Measurements from ENCODE around the gene RASSF10. TPM values are rescaled to one million over a fixed set of nuclear protein-coding genes. Genes with fewer than 3 reads are reported as not detected.

RASSF10 gene
- total RNA-seq (not detected), polyA plus RNA-seq (not detected), total RNA-seq (0 to 0.09 (median 0) reads per million in 6 experiments)

GRCh38 chr11:13008625-13009475 lies at the start of gene RASSF10:
TSS of gene RASSF10 (plus strand) at chr11:13009316. CDS start at chr11:13009577, 261 bp downstream.
- H3K27ac Mint-ChIP-seq = no peak within 1 kb of the TSS
- peak within 1 kb of the TSS in 3 of 10 donors; percentile 14 to 50 (median 36) for H3K4me3 Mint-ChIP-seq
- peaks cover 36 to 79% (median 55%) of the 10 kb centered on the region in 5 donors for H3K27me3 Mint-ChIP-seq
- no peak for ATAC-seq
- DNase-seq = no peak
- H3K36me3 Mint-ChIP-seq = no peaks in the 10 kb centered on the region
- peaks cover 0 to 4% (median 2%) of the 10 kb centered on the region in 4 donors for H3K4me1 Mint-ChIP-seq
- POLR2A ChIA-PET = no interaction called here
- H3K9me3 Mint-ChIP-seq = no peaks in the 10 kb centered on the region

DNA sequence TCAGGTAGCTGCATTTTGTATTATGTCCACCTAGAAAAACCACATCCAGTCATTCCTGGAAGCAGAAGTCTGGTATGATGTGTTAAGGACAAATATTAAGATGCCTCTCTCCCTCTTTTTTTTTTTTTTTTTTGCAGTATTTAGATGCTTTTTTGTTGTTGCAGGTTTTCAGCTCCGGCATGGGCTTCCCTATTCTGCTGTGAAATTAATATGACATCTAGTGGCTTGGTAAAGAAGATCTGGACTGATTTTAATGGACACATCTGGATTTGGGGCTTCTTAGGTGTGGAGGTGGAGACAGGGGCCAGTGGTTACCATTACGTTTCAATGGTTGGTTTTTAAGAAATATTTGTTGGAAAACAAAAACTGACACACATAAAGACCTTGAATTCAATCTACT lies 47.5 kb upstream of the RASSF10 start:
- H3K4me1 Mint-ChIP-seq = no peaks in the 10 kb centered on the region

GRCh38 chr11:12962306-12962705 lies 46.8 kb upstream of the RASSF10 start:
- Mint-ChIP-seq H3K9me3 (no peaks in the 10 kb centered on the region), H3K27ac (peak overlapping the region in 1 of 10 donors; percentile 68), H3K4me1 (no peaks in the 10 kb centered on the region), H3K4me3 (no peak overlapping the region), H3K36me3 (peaks cover 0 to 1% (median 0%) of the 10 kb centered on the region in 3 donors), H3K27me3 (peaks cover 13 to 49% (median 18%) of the 10 kb centered on the region in 5 donors)
- POLR2A ChIA-PET = no interaction called here
- DNase-seq (no peak), ATAC-seq (no peak)

More for the DNA sequence above, 47.5 kb upstream of the RASSF10 start:
- H3K9me3 Mint-ChIP-seq = no peaks in the 10 kb centered on the region
- ATAC-seq (no peak), DNase-seq (no peak)
- H3K27ac Mint-ChIP-seq = no peak overlapping the region
- no peak overlapping the region for H3K4me3 Mint-ChIP-seq
- peaks cover 13 to 49% (median 17%) of the 10 kb centered on the region in 5 donors for H3K27me3 Mint-ChIP-seq
- peaks cover 0 to 1% (median 0%) of the 10 kb centered on the region in 3 donors for H3K36me3 Mint-ChIP-seq
- POLR2A ChIA-PET = no interaction called here

GRCh38 chr11:12963051-12963450 lies 46.1 kb upstream of the RASSF10 start:
- peaks cover 13 to 49% (median 18%) of the 10 kb centered on the region in 5 donors for H3K27me3 Mint-ChIP-seq
- ATAC-seq = no peak
- H3K27ac Mint-ChIP-seq = no peak overlapping the region
- POLR2A ChIA-PET = no interaction called here
- H3K9me3 Mint-ChIP-seq = no peaks in the 10 kb centered on the region
- H3K36me3 Mint-ChIP-seq = peaks cover 0 to 1% (median 0%) of the 10 kb centered on the region in 3 donors
- no peaks in the 10 kb centered on the region for H3K4me1 Mint-ChIP-seq
- no peak for DNase-seq
- no peak overlapping the region for H3K4me3 Mint-ChIP-seq

GRCh38 chr11:12963792-12964536 lies 45.2 kb upstream of the RASSF10 start:
- DNase-seq (peak; percentile 21 to 71 (median 46)), ATAC-seq (peak; percentile 64 to 72)
- no peaks in the 10 kb centered on the region for H3K9me3 Mint-ChIP-seq
- no peaks in the 10 kb centered on the region for H3K4me1 Mint-ChIP-seq
- H3K27ac Mint-ChIP-seq = no peak overlapping the region
- H3K36me3 Mint-ChIP-seq = peaks cover 0 to 1% (median 0%) of the 10 kb centered on the region in 3 donors
- POLR2A ChIA-PET = no interaction called here
- H3K4me3 Mint-ChIP-seq = no peak overlapping the region
- peaks cover 15 to 49% (median 18%) of the 10 kb centered on the region in 5 donors for H3K27me3 Mint-ChIP-seq

- Mint-ChIP-seq H3K36me3 (peaks cover 0 to 1% (median 0%) of the 10 kb centered on the region in 3 donors), H3K27me3 (peaks cover 15 to 49% (median 18%) of the 10 kb centered on the region in 5 donors), H3K4me1 (no peaks in the 10 kb centered on the region), H3K9me3 (no peaks in the 10 kb centered on the region), H3K27ac (no peak overlapping the region), H3K4me3 (no peak overlapping the region)
- ATAC-seq (no peak), DNase-seq (no peak)
- POLR2A ChIA-PET = no interaction called here
These were observed 44.5 kb upstream of the RASSF10 start for GRCh38 chr11:12964650-12965049.

DNA sequence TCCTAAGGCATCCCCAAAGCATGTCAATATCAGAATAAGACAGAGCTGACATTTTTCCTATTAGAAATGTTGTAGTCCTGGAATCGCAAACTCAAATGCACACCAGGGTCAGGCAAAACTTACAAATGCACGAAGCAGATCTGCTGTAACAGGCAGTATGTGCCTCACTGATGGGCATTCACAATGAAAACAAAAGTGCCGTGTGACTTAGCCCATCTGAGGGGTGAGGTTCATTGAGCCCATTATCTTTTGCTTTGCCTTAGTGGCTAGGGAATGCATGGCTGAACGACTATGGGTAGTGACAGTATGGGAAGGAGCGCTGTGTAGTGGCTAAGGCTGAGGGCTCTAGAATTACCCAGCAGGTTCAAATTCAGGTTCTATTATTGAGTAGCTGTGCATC lies 43.1 kb upstream of the RASSF10 start:
- Mint-ChIP-seq H3K9me3 (peaks cover 0 to 3% (median 0%) of the 10 kb centered on the region in 9 donors), H3K27me3 (peaks cover 15 to 47% (median 21%) of the 10 kb centered on the region in 5 donors), H3K36me3 (peaks cover 0 to 1% (median 0%) of the 10 kb centered on the region in 3 donors), H3K4me1 (no peaks in the 10 kb centered on the region), H3K4me3 (no peak overlapping the region), H3K27ac (no peak overlapping the region)
- POLR2A ChIA-PET = no interaction called here
- DNase-seq = no peak
- ATAC-seq = no peak

DNA sequence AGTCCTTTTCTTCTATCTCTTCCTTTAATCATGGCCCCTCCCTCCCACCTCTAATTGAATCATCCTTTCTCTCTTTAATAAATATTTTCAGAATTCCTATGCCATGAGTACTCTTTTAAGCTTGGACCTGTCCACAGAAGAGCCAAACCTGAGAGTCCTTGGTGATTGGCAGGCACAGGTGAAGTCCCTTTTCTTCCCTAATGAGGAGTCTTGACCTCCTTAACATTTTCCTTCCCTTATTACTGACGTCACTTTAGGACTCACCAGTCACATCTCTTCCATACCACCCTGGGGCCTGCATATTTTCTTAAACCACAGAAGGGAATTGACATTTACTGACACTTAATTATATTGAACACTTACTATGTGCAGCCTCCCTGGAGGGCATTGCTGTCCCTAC lies 41.0 kb upstream of the RASSF10 start:
- Mint-ChIP-seq H3K36me3 (no peaks in the 10 kb centered on the region), H3K4me1 (no peaks in the 10 kb centered on the region), H3K4me3 (no peak overlapping the region), H3K27me3 (peaks cover 7 to 43% (median 14%) of the 10 kb centered on the region in 5 donors), H3K27ac (no peak overlapping the region), H3K9me3 (peaks cover 0 to 3% (median 0%) of the 10 kb centered on the region in 9 donors)
- POLR2A ChIA-PET = no interaction called here
- DNase-seq (no peak), ATAC-seq (no peak)

DNA sequence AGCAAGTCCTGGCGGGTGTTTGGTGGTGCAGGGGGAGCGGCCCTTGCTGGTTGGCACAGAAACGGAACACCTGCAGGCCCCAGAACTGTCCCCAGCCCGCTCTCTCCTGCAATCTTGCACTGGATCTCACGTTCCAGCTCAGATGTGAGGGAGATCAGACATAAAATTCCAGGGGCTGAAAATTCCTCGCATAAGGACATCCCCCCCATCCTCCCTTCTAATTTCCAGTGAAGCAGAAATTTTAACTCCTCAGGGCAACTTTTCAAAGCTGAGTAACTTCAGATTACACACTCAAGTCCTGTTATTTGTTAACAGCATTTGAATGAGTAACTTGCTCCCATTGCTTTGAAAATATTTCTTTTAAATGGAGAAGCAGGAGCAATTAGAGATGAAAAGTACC lies 40.3 kb upstream of the RASSF10 start:
- Mint-ChIP-seq H3K27ac (no peak overlapping the region), H3K27me3 (peaks cover 5 to 35% (median 12%) of the 10 kb centered on the region in 5 donors), H3K9me3 (peaks cover 0 to 3% (median 0%) of the 10 kb centered on the region in 9 donors), H3K4me3 (no peak overlapping the region), H3K4me1 (no peaks in the 10 kb centered on the region), H3K36me3 (no peaks in the 10 kb centered on the region)
- DNase-seq (no peak), ATAC-seq (no peak)
- POLR2A ChIA-PET = no interaction called here

DNA sequence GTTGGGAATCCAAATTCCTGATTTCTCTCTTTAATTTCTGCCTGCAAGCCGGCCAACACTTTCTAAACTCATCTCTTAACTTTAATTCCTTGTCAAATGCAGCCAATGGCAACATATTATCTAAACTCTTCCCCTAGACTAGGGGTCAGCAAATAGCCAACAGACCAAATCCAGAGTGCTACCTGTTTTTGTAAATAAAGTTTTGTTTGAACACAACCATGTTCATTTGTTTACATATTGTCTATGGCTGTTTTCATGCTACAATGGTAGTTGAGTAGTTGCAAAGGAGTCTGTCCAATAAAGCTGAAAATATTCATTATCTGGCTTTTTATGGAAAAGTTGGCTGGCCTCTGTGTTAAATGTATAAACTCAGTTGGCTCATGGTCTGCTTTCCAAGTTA lies 37.2 kb upstream of the RASSF10 start:
- Mint-ChIP-seq H3K9me3 (peaks cover 0 to 3% (median 0%) of the 10 kb centered on the region in 9 donors), H3K27ac (no peak overlapping the region), H3K4me1 (no peaks in the 10 kb centered on the region), H3K4me3 (no peak overlapping the region), H3K36me3 (no peaks in the 10 kb centered on the region), H3K27me3 (peaks cover 2 to 16% (median 10%) of the 10 kb centered on the region in 5 donors)
- no peak for DNase-seq
- ATAC-seq = no peak
- POLR2A ChIA-PET = no interaction called here

- Mint-ChIP-seq H3K9me3 (peaks cover 0 to 3% (median 0%) of the 10 kb centered on the region in 9 donors), H3K4me1 (no peaks in the 10 kb centered on the region)
- no peak for ATAC-seq
These were observed 35.5 kb upstream of the RASSF10 start for GRCh38 chr11:12973528-12974181.

GRCh38 chr11:12975195-12975594 lies 33.9 kb upstream of the RASSF10 start:
- H3K27me3 Mint-ChIP-seq = peaks cover 4 to 19% (median 8%) of the 10 kb centered on the region in 5 donors
- H3K4me3 Mint-ChIP-seq = no peak overlapping the region
- H3K9me3 Mint-ChIP-seq = peaks cover 0 to under 1% (median 0%) of the 10 kb centered on the region in 9 donors
- no peaks in the 10 kb centered on the region for H3K4me1 Mint-ChIP-seq
- no peaks in the 10 kb centered on the region for H3K36me3 Mint-ChIP-seq
- ATAC-seq (no peak), DNase-seq (no peak)
- no peak overlapping the region for H3K27ac Mint-ChIP-seq
- POLR2A ChIA-PET = no interaction called here

More at GRCh38 chr11:12973528-12974181, 35.5 kb upstream of the RASSF10 start:
- POLR2A ChIA-PET = interaction anchor here (0.7 kb wide), 1 partner anchor 35 kb away, joined by 3 read pairs; no protein-coding TSS in a partner anchor
- H3K4me3 Mint-ChIP-seq = no peak overlapping the region
- no peak for DNase-seq
- H3K27me3 Mint-ChIP-seq = peaks cover 2 to 16% (median 10%) of the 10 kb centered on the region in 5 donors
- H3K36me3 Mint-ChIP-seq = no peaks in the 10 kb centered on the region
- H3K27ac Mint-ChIP-seq = no peak overlapping the region

Data from naive thymus-derived CD8-positive, alpha-beta T cell (primary cell).